Mammary epithelial cell (primary cell): ENCODE measurements around the gene TREML2.

Experiments
- EZH2 ChIP-seq: IDR thresholded peaks from 2 replicates; pipeline ENCODE4 v1.6.1; 2012; ENCODE audit warnings: low read length, inconsistent platforms, borderline replicate concordance
- TF ChIP-seq, protein P1 (sequence below), 2 donors: IDR thresholded peaks in 1 of 2; conservative IDR thresholded peaks in 1 of 2; 2 replicates each; pipeline ENCODE4 v1.5.1; 2011 to 2012; ENCODE audit warnings: inconsistent platforms in 2 of 2, low read length in 2 of 2, mild to moderate bottlenecking in 2 of 2, control low read depth in 1 of 2, low read depth in 1 of 2; ENCODE audit not compliant: insufficient read depth in 1 of 2; ENCODE audit errors: extremely low read depth in 1 of 2

DNA sequence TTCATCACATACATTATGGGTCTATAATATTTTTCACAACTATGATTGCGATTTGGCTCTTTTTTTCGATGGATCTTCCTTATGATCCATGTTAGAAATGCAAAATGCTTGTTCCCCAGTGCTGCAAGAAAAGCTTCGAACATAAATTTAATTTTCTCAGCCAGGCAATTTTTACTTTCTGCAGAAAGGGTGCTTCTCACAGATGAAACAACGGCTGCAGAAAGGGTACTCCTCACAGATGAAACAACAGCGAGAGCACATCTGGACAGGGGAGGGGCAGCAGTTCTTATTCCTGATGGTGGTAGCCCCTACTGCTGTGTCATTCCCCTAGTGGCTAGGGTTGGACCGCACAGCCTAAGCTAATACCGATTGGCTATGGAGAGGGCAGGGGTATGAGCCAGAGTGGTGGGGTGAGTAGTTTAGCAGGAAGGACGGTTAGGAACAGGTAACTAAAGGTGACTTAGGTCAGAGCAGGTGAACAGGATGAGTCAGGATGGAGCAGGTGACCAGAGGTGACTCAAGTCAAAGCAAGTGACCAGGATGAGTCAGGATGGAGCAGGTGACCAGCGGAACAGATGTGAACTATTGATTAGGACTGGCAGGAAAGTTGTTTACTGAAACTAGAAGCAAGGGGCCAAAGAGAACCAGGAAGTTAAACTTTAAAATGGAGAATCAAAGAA, 13.8 kb upstream of the TREML2 start:
- TF ChIP-seq, protein P1, sequence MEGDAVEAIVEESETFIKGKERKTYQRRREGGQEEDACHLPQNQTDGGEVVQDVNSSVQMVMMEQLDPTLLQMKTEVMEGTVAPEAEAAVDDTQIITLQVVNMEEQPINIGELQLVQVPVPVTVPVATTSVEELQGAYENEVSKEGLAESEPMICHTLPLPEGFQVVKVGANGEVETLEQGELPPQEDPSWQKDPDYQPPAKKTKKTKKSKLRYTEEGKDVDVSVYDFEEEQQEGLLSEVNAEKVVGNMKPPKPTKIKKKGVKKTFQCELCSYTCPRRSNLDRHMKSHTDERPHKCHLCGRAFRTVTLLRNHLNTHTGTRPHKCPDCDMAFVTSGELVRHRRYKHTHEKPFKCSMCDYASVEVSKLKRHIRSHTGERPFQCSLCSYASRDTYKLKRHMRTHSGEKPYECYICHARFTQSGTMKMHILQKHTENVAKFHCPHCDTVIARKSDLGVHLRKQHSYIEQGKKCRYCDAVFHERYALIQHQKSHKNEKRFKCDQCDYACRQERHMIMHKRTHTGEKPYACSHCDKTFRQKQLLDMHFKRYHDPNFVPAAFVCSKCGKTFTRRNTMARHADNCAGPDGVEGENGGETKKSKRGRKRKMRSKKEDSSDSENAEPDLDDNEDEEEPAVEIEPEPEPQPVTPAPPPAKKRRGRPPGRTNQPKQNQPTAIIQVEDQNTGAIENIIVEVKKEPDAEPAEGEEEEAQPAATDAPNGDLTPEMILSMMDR (conservative IDR thresholded peaks at IDR 0.05 in 1 of 2, IDR thresholded peaks at IDR 0.05 in 1 of 2; ENCODE audit: extremely low read depth in 1 of 2, insufficient read depth in 1 of 2, low read depth in 1 of 2, low read length in 2 of 2): no peak
- TF ChIP-seq EZH2: no peak
